GM18867 (cell line): ENCODE measurements around the gene MAN2B1.
"Not testable (repeated sequence)": the region's sequence is repeated elsewhere in the genome, so short reads cannot be mapped to it uniquely, and the experiment has no call there.

ENCODE experiments used
- ATAC-seq: cut with Tn5 transposase; IDR thresholded peaks from one replicate; pipeline ENCODE4 v1.9.1; 2021; ENCODE audit warnings: mild to moderate bottlenecking, moderate library complexity; ENCODE audit not compliant: unreplicated experiment

The MAN2B1 gene

GRCh38 chr19:12623361-12624031, 43.0 kb downstream of the MAN2B1 start:
- no peak for ATAC-seq

- ATAC-seq: not testable (repeated sequence)
Observed at GRCh38 chr19:12621253-12622024, 45.1 kb downstream of the MAN2B1 start.

- ATAC-seq: no peak
Observed at GRCh38 chr19:12617646-12618045, 48.9 kb downstream of the MAN2B1 start.

GRCh38 chr19:12611361-12611699, 55.2 kb downstream of the MAN2B1 start:
- ATAC-seq: no peak

- peak; percentile 72 for ATAC-seq
Observed at GRCh38 chr19:12610540-12611360, 55.8 kb downstream of the MAN2B1 start, which contains the start of the genes ZNF490 and ZNF791. TSS of gene ZNF490 (minus strand) at chr19:12610813. CDS start at chr19:12610680, 133 bp downstream. TSS of gene ZNF791 (plus strand) at chr19:12610920. CDS start at chr19:12611080, 160 bp downstream.

GRCh38 chr19:12607631-12608030, 58.9 kb downstream of the MAN2B1 start:
- no peak for ATAC-seq

- no peak for ATAC-seq
Observed at GRCh38 chr19:12606796-12607195, 59.7 kb downstream of the MAN2B1 start.

- ATAC-seq: no peak
Observed at GRCh38 chr19:12603714-12604113, 62.8 kb downstream of the MAN2B1 start.

GRCh38 chr19:12597594-12597993, 68.9 kb downstream of the MAN2B1 start:
- ATAC-seq: no peak

- no peak for ATAC-seq
Observed at GRCh38 chr19:12596927-12597548, 69.5 kb downstream of the MAN2B1 start.
